Measurements from ENCODE around the gene IGSF3.

The IGSF3 gene

DNA sequence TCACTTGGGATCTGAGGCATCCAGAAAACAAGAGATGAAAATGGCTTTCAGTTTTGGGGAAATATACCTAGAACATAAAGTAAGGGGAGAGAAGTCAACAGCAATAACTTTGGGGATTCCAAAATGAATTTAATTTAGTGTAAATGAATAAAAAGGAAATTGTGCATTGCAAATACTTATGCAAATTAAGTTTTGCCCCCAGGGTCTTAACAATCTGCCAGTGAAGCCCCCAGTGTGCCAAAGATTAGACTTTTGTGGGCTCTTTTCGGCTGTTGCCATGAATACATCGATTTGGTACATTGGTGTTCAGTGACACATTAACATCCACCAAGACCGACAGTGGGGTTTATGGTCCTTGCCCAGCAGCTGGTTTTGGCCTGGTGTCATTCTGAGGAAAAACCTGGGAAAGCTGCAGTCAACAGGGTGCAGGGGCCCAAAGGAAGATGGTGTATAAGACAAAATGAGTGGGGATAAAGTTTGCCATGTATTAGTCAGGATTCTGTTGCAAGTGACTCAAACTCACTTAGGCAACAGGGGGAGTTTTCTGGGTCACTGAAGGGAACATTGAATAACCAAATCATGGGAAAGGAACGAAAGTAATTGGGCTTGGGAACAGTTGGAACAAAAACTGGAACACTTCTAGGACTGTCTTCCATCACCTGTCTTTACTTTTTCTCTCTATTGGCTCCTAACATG lies 30.2 kb upstream of the IGSF3 start:
- TF ChIP-seq, protein P1, sequence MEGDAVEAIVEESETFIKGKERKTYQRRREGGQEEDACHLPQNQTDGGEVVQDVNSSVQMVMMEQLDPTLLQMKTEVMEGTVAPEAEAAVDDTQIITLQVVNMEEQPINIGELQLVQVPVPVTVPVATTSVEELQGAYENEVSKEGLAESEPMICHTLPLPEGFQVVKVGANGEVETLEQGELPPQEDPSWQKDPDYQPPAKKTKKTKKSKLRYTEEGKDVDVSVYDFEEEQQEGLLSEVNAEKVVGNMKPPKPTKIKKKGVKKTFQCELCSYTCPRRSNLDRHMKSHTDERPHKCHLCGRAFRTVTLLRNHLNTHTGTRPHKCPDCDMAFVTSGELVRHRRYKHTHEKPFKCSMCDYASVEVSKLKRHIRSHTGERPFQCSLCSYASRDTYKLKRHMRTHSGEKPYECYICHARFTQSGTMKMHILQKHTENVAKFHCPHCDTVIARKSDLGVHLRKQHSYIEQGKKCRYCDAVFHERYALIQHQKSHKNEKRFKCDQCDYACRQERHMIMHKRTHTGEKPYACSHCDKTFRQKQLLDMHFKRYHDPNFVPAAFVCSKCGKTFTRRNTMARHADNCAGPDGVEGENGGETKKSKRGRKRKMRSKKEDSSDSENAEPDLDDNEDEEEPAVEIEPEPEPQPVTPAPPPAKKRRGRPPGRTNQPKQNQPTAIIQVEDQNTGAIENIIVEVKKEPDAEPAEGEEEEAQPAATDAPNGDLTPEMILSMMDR (conservative IDR thresholded peaks at IDR 0.05) = no peak
- TF ChIP-seq ZFX (IDR thresholded peaks at IDR 0.05) = no peak
- no peak overlapping the region for H3K27ac ChIP-seq

DNA sequence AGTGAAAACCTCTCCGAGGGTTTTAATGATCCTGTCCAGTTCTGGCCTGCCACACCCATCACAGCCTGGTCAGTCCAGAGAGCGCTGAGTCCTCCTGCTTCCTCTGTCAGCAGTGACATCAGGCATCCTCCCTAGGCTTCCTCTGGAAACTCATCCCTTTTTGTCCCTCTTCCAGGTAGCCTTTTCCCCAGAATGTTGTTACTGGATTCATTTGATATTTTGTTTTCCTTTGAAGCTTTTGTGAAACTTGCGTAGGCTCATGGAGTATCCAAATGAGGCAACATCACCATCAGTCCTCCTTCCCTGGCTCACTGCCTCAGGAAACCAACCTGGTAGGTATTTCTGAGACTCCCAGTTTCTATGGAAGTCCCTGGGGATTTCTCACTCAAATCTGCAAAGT lies 27.0 kb upstream of the IGSF3 start:
- no peak for TF ChIP-seq ZFX (IDR thresholded peaks at IDR 0.05)
- TF ChIP-seq, protein P1 (conservative IDR thresholded peaks at IDR 0.05) = no peak
- no peak overlapping the region for H3K27ac ChIP-seq

DNA sequence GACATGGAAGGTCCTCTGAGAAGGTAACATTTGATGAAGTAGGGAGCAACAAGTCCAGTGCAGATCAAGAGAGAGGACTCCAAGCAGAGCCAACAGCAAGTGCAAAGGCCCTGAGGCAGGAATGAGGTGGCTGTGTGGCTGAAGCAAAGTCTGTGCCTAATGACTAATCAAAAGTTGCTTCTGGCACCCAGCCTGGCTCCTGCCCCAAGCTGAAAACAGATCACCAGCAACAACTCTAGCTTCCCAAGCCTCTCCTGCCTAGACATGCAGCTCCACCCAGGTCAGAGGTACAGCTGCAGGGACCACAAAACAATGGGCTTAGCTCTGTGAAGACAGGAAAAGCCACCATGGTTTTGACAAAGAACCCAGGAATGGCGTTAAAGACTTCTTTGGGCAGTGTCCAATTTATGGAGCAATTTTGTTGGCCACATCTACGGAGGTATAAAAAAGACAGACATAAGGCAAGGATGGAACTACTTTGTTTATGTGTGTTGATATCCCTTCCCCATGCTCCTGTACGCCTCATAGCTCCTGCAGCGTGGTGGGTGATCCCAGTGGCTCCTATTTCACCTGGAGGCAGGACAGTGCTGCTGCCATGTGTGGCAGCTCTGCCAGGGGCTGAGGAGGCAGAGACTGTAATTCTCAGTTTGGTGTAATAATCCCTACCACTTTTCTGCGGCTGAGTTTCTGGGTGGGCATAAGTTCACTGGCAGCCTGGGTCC lies 26.4 kb upstream of the IGSF3 start:
- no peak overlapping the region for H3K27ac ChIP-seq
- TF ChIP-seq, protein P1 (conservative IDR thresholded peaks at IDR 0.05) = no peak
- no peak for TF ChIP-seq ZFX (IDR thresholded peaks at IDR 0.05)

DNA sequence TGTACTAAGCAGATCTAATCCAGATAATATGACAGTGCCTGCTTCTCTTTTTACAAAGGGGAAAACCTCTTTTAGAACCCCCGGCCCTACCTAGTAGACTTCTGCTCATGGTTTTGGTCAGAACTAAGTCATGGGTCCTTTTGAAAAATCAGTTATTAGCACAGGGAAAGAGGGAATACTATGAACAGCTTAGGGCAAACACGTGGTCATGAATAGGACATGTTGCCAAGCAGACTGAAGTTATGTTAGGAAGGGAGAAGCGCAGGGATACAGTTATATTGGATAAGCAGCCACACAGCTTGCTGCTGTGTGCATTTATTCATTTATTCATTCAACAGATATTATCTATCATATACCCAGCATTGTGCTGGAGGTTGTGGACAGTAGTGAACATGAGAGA lies 25.3 kb upstream of the IGSF3 start:
- no peak overlapping the region for H3K27ac ChIP-seq
- no peak for TF ChIP-seq ZFX (IDR thresholded peaks at IDR 0.05)
- TF ChIP-seq, protein P1 (conservative IDR thresholded peaks at IDR 0.05) = no peak

DNA sequence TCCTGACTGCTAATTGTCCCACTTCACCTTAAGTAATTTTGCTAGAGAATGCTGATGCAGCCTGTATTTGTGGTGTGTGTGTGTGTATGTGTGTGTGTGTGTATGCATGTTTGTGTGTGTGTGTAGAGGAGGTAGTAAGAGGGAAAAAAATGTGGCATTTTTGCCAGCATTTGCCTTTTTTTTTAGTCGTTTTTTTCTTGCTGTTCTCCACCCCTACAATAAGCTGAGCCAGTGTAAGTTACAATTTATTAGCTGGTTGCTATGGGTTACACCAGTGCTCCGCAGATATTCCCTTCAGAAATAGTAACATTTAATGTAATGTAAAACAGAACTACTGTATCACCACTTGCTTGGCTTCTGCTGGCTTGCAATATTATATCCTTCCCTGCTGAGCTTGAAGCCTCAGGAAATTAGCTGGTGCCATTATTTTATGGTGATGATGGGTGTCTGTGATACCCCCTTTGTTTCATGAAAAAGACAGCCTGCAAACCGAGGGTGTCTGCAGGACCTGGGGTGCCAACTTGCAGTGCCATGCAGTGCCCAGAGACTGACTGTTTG lies 23.4 kb upstream of the IGSF3 start:
- no peak overlapping the region for H3K27ac ChIP-seq
- TF ChIP-seq, protein P1 (conservative IDR thresholded peaks at IDR 0.05) = no peak
- TF ChIP-seq ZFX (IDR thresholded peaks at IDR 0.05) = no peak

DNA sequence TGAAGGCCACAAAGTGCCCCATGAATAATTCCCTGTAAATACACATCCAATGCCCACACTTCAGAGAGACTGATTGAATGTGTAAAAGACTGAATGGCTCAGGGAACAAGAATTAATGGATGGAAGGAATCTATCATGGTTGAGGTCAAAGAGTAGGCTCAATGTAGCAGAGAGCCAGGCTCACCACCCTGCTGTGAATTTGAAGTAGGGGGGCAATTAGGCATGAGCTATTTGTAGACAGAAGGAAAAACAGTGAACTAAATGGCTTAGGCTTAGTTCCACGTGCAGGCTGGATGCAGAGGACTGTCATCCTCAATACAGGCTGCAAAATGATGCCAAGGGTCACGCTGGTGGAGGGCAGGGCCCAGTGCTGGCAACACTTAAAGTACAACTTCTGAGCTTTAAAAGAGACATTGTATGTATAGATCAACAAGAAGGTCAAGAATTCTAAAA lies 22.9 kb upstream of the IGSF3 start:
- TF ChIP-seq ZFX (IDR thresholded peaks at IDR 0.05) = no peak
- TF ChIP-seq, protein P1 (conservative IDR thresholded peaks at IDR 0.05) = no peak
- no peak overlapping the region for H3K27ac ChIP-seq

DNA sequence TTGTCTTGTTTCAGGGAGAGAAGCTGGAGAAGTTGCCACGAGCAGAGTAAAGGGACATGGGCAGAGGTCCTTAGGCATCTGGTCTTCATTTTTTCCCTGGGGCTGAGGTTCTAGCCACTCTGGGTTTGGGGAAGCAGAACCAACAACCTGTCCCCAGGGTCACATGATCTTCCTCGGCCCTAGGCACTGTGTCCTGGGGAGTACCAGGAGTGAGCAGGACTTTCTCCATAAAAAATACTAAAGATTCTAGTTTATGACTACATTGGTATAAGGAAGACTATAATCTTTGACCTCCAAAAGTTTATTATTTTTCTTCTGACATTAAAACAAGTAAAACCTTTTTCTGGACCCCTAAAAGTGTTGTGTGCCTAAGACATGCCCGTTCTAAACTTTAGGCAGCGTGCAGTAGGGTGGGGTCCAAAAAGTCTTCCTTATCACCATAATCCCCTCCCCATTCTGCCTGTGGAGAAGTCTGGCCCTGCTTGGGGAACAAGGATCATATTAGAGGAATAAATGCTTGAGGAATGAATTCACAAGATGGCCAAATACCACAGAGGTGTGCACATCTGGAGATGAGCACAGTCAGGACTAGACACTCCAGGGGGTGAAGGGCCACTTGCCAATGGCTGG lies 19.3 kb upstream of the IGSF3 start:
- TF ChIP-seq, protein P1 (conservative IDR thresholded peaks at IDR 0.05) = no peak
- no peak for TF ChIP-seq ZFX (IDR thresholded peaks at IDR 0.05)
- no peak overlapping the region for H3K27ac ChIP-seq

All from C4-2B (cell line).